Measurements from ENCODE around the gene MRPL16. TPM values are rescaled to one million over a fixed set of nuclear protein-coding genes. Genes with fewer than 3 reads are reported as not detected.
A peak's percentile ranks its signal among the peaks of the same experiment; 100 is the strongest.

Gene MRPL16
- total and polyA plus RNA-seq, 11 donors: 59.3 to 124 (median 84.9) TPM

DNA sequence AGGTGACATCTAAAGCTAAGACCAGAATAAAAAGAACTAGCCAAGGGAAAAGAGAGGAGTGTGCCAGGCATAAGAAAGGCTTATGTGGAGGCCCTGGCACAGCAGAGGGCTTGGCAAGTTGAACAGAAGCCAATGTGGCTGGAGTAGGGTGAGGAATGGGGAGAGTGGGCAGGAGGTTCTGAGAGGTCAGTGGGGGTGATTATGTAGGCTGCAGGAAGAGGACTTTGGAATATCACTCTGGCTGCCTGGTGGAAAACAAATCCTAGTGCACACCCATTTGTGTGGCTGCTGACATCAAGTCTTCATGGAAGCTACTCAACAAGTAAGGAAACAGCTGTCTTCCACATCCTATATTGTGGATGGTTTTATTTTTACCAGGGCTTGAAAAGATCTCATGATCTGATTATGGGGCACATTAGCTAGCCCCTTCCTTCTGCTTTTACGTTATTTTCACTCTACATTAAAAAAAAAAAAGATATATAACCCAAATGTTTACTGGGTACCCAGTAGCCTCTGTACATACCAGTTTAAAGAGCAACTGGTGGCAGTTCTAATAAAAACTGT, 3.4 kb downstream of the MRPL16 start:
- no peak for DNase-seq
- H3K4me3 ChIP-seq: no peak overlapping the region
- no peak for ATAC-seq
- H3K36me3 ChIP-seq: peaks cover 0 to 65% (median 59%) of the 10 kb centered on the region in 9 donors
- H3K27me3 ChIP-seq: no peaks in the 10 kb centered on the region
- peaks cover 0 to 22% (median 16%) of the 10 kb centered on the region in 12 donors for H3K4me1 ChIP-seq
- H3K9me3 ChIP-seq: no peaks in the 10 kb centered on the region
- WGBS, 4 donors: 55 to 69% (median 64%) methylated on average over 1 of the region's 1 CpG
- no peak for TF ChIP-seq POLR2A (IDR thresholded peaks at IDR 0.05)
- TF ChIP-seq, protein P1, sequence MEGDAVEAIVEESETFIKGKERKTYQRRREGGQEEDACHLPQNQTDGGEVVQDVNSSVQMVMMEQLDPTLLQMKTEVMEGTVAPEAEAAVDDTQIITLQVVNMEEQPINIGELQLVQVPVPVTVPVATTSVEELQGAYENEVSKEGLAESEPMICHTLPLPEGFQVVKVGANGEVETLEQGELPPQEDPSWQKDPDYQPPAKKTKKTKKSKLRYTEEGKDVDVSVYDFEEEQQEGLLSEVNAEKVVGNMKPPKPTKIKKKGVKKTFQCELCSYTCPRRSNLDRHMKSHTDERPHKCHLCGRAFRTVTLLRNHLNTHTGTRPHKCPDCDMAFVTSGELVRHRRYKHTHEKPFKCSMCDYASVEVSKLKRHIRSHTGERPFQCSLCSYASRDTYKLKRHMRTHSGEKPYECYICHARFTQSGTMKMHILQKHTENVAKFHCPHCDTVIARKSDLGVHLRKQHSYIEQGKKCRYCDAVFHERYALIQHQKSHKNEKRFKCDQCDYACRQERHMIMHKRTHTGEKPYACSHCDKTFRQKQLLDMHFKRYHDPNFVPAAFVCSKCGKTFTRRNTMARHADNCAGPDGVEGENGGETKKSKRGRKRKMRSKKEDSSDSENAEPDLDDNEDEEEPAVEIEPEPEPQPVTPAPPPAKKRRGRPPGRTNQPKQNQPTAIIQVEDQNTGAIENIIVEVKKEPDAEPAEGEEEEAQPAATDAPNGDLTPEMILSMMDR (IDR thresholded peaks at IDR 0.05): no peak
- no peak overlapping the region for H3K27ac ChIP-seq
- intact Hi-C loops (cut with DNase I): loop anchor here in 6 of 10 donors (5.0 to 10.0 kb wide), 4 partner anchors 142 to 272 kb away; partner anchors contain the start of gene PATL1 (in 1 of the 6)

DNA sequence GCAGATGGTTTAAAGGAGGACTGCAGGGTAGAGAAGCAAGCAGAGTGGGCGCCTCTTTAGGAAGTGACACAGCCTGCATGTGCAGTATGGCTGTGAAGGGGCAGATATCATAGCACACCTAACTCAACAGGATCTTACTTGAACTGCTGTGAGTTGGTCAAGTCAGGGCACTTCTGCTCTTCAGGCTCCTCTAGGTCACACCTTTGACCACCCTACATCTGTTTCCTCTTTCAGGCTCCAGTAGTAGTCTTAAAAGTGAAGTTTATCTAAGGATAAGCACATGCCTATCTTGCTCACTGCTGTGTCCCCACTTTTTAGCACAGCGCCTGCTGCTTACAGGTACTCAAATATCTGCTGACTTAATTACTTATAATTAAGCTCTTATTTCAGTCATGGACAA, 6.5 kb downstream of the MRPL16 start:
- no peak for TF ChIP-seq POLR2A (IDR thresholded peaks at IDR 0.05)
- TF ChIP-seq, protein P1 (IDR thresholded peaks at IDR 0.05): no peak
- 89 to 96% (median 91%) methylated on average over 2 of the region's 2 CpGs for WGBS, 4 donors

DNA sequence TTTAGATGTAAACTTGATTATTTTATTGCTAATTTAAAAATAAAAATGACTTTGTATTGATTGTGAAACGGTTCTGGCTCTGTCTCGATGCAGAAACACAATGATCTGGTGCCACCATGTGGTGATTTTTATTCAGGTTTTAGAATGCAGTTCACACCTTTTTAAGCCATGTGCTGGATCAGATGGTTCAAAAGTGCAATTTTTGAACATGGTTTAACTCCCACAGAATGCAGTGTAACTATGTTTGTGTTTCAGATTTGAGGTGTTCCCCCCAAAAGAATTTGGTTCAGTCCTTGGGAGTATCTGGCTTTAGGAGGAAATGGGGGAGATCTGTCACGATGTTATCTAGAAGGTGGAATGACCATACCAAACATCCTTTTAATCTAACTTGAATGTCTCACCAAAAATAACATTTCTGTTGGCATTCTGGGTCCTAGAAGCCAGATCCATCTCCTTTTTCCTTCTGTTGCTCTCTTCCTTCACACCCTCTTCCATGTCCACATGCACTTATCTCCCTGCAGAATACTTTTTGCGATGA, 7.9 kb downstream of the MRPL16 start:
- peaks cover 0 to 82% (median 69%) of the 10 kb centered on the region in 9 donors for H3K36me3 ChIP-seq
- ATAC-seq: peak; percentile 59 to 81 (median 72)
- H3K27ac ChIP-seq: peak overlapping the region in 9 of 12 donors; percentile 34 to 69 (median 58)
- no peaks in the 10 kb centered on the region for H3K9me3 ChIP-seq
- H3K4me1 ChIP-seq: peaks cover 0 to 18% (median 8%) of the 10 kb centered on the region in 12 donors
- H3K27me3 ChIP-seq: no peaks in the 10 kb centered on the region
- peak overlapping the region in 1 of 12 donors; percentile 35 for H3K4me3 ChIP-seq
- 35 to 46% (median 43%) methylated on average over 4 of the region's 4 CpGs for WGBS, 4 donors
- intact Hi-C loops (cut with DNase I): loop anchor here (1.0 to 10.0 kb wide), 9 partner anchors 48 to 268 kb away; partner anchors contain the start of genes PATL1 (in 4 of the 10) and STX3 (in 2 of the 10)
- DNase-seq: peak in 2 of 5 donors; percentile 27 to 37
- no peak for TF ChIP-seq POLR2A (IDR thresholded peaks at IDR 0.05)
- TF ChIP-seq, protein P1 (IDR thresholded peaks at IDR 0.05): peak; percentile 45 to 85 (median 70)

More for the DNA sequence above, 6.5 kb downstream of the MRPL16 start:
- Histone ChIP-seq H3K27me3 (no peaks in the 10 kb centered on the region), H3K27ac (no peak overlapping the region), H3K4me1 (peaks cover 0 to 18% (median 8%) of the 10 kb centered on the region in 12 donors), H3K9me3 (no peaks in the 10 kb centered on the region), H3K36me3 (peaks cover 0 to 83% (median 68%) of the 10 kb centered on the region in 9 donors), H3K4me3 (no peak overlapping the region)
- ATAC-seq: no peak
- intact Hi-C loops (cut with DNase I): loop anchor here in 7 of 10 donors (5.0 to 10.0 kb wide), 5 partner anchors 137 to 269 kb away; partner anchors contain the start of gene PATL1 (in 3 of the 7)
- no peak for DNase-seq

Measured in heart left ventricle (tissue), 16 donors.